Liver (tissue), 9 donors: ENCODE measurements around the gene CDCA8. TPM values are rescaled to one million over a fixed set of nuclear protein-coding genes. Genes with fewer than 3 reads are reported as not detected.

Experiments
- DNase-seq: peaks from one replicate; pipeline ENCODE4 v3.0.0-alpha.2; 2017; ENCODE audit warnings: low spot score
- H3K27ac ChIP-seq, 2 donors: one replicate each; pipeline ENCODE4 v1.7.0; 2013; ENCODE audit warnings: inconsistent platforms in 2 of 2, low read length in 2 of 2, control low read depth in 1 of 2, low read depth in 1 of 2, mild to moderate bottlenecking in 1 of 2
- H3K27me3 ChIP-seq, 4 donors: one replicate each; pipeline versions ENCODE4 v1.6.1 to v1.7.0; 2013; ENCODE audit warnings: low read length in 3 of 4, inconsistent platforms in 1 of 4, mild to moderate bottlenecking in 1 of 4, moderate library complexity in 1 of 4; ENCODE audit not compliant: control insufficient read depth in 4 of 4, insufficient read depth in 4 of 4
- H3K36me3 ChIP-seq, 4 donors: one replicate each; pipeline versions ENCODE4 v1.6.1 to v1.7.0; 2013; ENCODE audit warnings: low read length in 3 of 4, mild to moderate bottlenecking in 3 of 4, low read depth in 1 of 4, moderate library complexity in 1 of 4; ENCODE audit not compliant: control insufficient read depth in 4 of 4, insufficient read depth in 3 of 4
- H3K4me1 ChIP-seq, 4 donors: one replicate each; pipeline versions ENCODE4 v1.6.1 to v1.7.0; 2013; ENCODE audit warnings: low read length in 3 of 4, mild to moderate bottlenecking in 3 of 4, moderate library complexity in 1 of 4; ENCODE audit not compliant: control insufficient read depth in 4 of 4, insufficient read depth in 4 of 4
- H3K4me3 ChIP-seq, 3 donors: one replicate each; pipeline versions ENCODE4 v1.6.1 to v1.7.0; 2013; ENCODE audit warnings: low read length in 3 of 3, control low read depth in 1 of 3, low read depth in 1 of 3, mild to moderate bottlenecking in 1 of 3
- H3K9ac ChIP-seq, 2 donors: one replicate each; pipeline ENCODE4 v1.7.0; 2013; ENCODE audit warnings: low read length in 2 of 2, mild to moderate bottlenecking in 2 of 2, moderate library complexity in 2 of 2, control low read depth in 1 of 2, low read depth in 1 of 2
- H3K9me3 ChIP-seq, 4 donors: one replicate each; pipeline versions ENCODE4 v1.6.1 to v1.7.0; 2013; ENCODE audit warnings: low read length in 3 of 4; ENCODE audit not compliant: control insufficient read depth in 4 of 4
- ATF3 ChIP-seq: IDR thresholded peaks from 2 replicates; pipeline ENCODE4 v1.6.1; 2016; ENCODE audit warnings: antibody characterized with exemption
- CTCF ChIP-seq: fragments of 150-350 bp; IDR thresholded peaks from 2 replicates; pipeline ENCODE4 v1.5.1; 2017; ENCODE audit warnings: improper control_type of control experiment, low read depth, low read length; ENCODE audit not compliant: missing input control
- EGR1 ChIP-seq, 2 donors: IDR thresholded peaks; 2 replicates each; pipeline ENCODE4 v1.6.1; 2016 to 2018; ENCODE audit warnings: antibody characterized with exemption in 2 of 2, low read depth in 2 of 2
- FOXA1 ChIP-seq: IDR thresholded peaks from 2 replicates; pipeline ENCODE4 v1.6.1; 2016; ENCODE audit warnings: antibody characterized with exemption
- FOXA2 ChIP-seq: IDR thresholded peaks from 2 replicates; pipeline ENCODE4 v1.6.1; 2016; ENCODE audit warnings: antibody characterized with exemption
- GABPA ChIP-seq, 2 donors: IDR thresholded peaks in 1 of 2; conservative IDR thresholded peaks in 1 of 2; 2 replicates each; pipeline ENCODE4 v1.6.1; 2016; ENCODE audit warnings: antibody characterized with exemption in 2 of 2, mild to moderate bottlenecking in 1 of 2, moderate library complexity in 1 of 2
- HNF4A ChIP-seq, 2 donors: conservative IDR thresholded peaks; 2 replicates each; pipeline ENCODE4 v1.6.1; 2016; ENCODE audit warnings: antibody characterized with exemption in 2 of 2, mild to moderate bottlenecking in 2 of 2
- HNF4G ChIP-seq: IDR thresholded peaks from 2 replicates; pipeline ENCODE4 v1.6.1; 2016; ENCODE audit warnings: antibody characterized with exemption
- JUND ChIP-seq, 2 donors: IDR thresholded peaks; 2 replicates each; pipeline ENCODE4 v1.6.1; 2016; ENCODE audit warnings: antibody characterized with exemption in 2 of 2
- MAX ChIP-seq: IDR thresholded peaks from 2 replicates; pipeline ENCODE4 v1.6.1; 2016; ENCODE audit warnings: antibody characterized with exemption
- NR2F2 ChIP-seq: IDR thresholded peaks from 2 replicates; pipeline ENCODE4 v1.6.1; 2016; ENCODE audit warnings: antibody characterized with exemption
- RAD21 ChIP-seq, 2 donors: IDR thresholded peaks; 2 replicates each; pipeline ENCODE4 v1.6.1; 2016; ENCODE audit warnings: antibody characterized with exemption in 2 of 2, mild to moderate bottlenecking in 2 of 2
- REST ChIP-seq: IDR thresholded peaks from 2 replicates; pipeline ENCODE4 v1.6.1; 2016; ENCODE audit warnings: antibody characterized with exemption, mild to moderate bottlenecking
- RXRA ChIP-seq, 2 donors: IDR thresholded peaks; 2 replicates each; pipeline ENCODE4 v1.6.1; 2017 to 2018; ENCODE audit warnings: antibody characterized with exemption in 2 of 2, mild to moderate bottlenecking in 1 of 2
- SP1 ChIP-seq: IDR thresholded peaks from 2 replicates; pipeline ENCODE4 v1.6.1; 2018; ENCODE audit warnings: antibody characterized with exemption, mild to moderate bottlenecking
- TAF1 ChIP-seq: conservative IDR thresholded peaks from 2 replicates; pipeline ENCODE4 v1.6.1; 2016; ENCODE audit warnings: antibody characterized with exemption, mild to moderate bottlenecking
- ZBTB33 ChIP-seq: IDR thresholded peaks from 2 replicates; pipeline ENCODE4 v1.6.1; 2016; ENCODE audit warnings: antibody characterized with exemption
- WGBS: extraction: QIAGEN DNeasy Blood & Tissue Kit; methylation state at CpG from one replicate; pipeline ENCODE4 v1.1.7; 2013; 5-methylcytosine and 5-hydroxymethylcytosine counted together
- polyA plus RNA-seq, 2 donors: library from polyadenylated mRNA; stranded (reverse) in 1 of 2; unstranded in 1 of 2; fragments of 200-250 nt in 1 of 2; fragments of >200 nt in 1 of 2; fragmentation: Nextera tagmentation in 1 of 2; extraction: Ambion mirVana in 1 of 2; gene quantifications; one replicate each; pipeline versions ENCODE4 v1.2.1 to v1.2.3, GENCODE V29; 2013 to 2015
- total RNA-seq, 2 donors: library from RNA; depleted of rRNA; stranded (reverse); fragments of >200 nt; gene quantifications; one replicate each; pipeline ENCODE4 v1.2.3, GENCODE V29; 2014
- donor health status: healthy.
- donor health status: healthy.
- donor health status: healthy.
- donor health status: healthy.
- donor health status: healthy.

The CDCA8 gene
- total and polyA plus RNA-seq, 4 donors = 0.25 to 16.5 (median 1.4) TPM

GRCh38 chr1:37652976-37653375 is 39.3 kb upstream of the CDCA8 start:
- Histone ChIP-seq H3K4me1 (no peaks in the 10 kb centered on the region), H3K9ac (no peak overlapping the region), H3K9me3 (no peaks in the 10 kb centered on the region), H3K27ac (no peak overlapping the region), H3K27me3 (no peaks in the 10 kb centered on the region), H3K4me3 (no peak overlapping the region), H3K36me3 (no peaks in the 10 kb centered on the region)
- WGBS = 82% methylated on average over 2 of the region's 2 CpGs
- DNase-seq = no peak
- TF ChIP-seq GABPA (IDR thresholded peaks at IDR 0.05 in 1 of 2, conservative IDR thresholded peaks at IDR 0.05 in 1 of 2) (no peak), CTCF (no peak)

- WGBS = 57% methylated on average over 5 of the region's 5 CpGs
- no peak for DNase-seq
- H3K9me3 ChIP-seq = no peaks in the 10 kb centered on the region
- no peak overlapping the region for H3K9ac ChIP-seq
- no peaks in the 10 kb centered on the region for H3K4me1 ChIP-seq
- TF ChIP-seq TAF1 = no peak
- no peak overlapping the region for H3K4me3 ChIP-seq
- no peaks in the 10 kb centered on the region for H3K27me3 ChIP-seq
- H3K36me3 ChIP-seq = no peaks in the 10 kb centered on the region
- no peak overlapping the region for H3K27ac ChIP-seq
Observed at GRCh38 chr1:37653906-37654305, 38.4 kb upstream of the CDCA8 start.

- no peaks in the 10 kb centered on the region for H3K9me3 ChIP-seq
- H3K9ac ChIP-seq = no peak overlapping the region
- no peaks in the 10 kb centered on the region for H3K27me3 ChIP-seq
- TF ChIP-seq ZBTB33 (no peak), RAD21 (IDR thresholded peaks at IDR 0.05) (no peak), FOXA2 (no peak), MAX (no peak), FOXA1 (no peak), EGR1 (IDR thresholded peaks at IDR 0.05; ENCODE audit: low read depth in 2 of 2) (no peak), CTCF (no peak), REST (no peak), HNF4A (conservative IDR thresholded peaks at IDR 0.05) (no peak), SP1 (no peak), NR2F2 (no peak), ATF3 (no peak), RXRA (IDR thresholded peaks at IDR 0.05) (no peak), TAF1 (no peak), HNF4G (no peak), JUND (IDR thresholded peaks at IDR 0.05) (no peak), GABPA (IDR thresholded peaks at IDR 0.05 in 1 of 2, conservative IDR thresholded peaks at IDR 0.05 in 1 of 2) (no peak)
- H3K36me3 ChIP-seq = no peaks in the 10 kb centered on the region
- H3K4me3 ChIP-seq = no peak overlapping the region
- DNase-seq = no peak
- no peak overlapping the region for H3K27ac ChIP-seq
- no peaks in the 10 kb centered on the region for H3K4me1 ChIP-seq
Observed at GRCh38 chr1:37655274-37655673, 37.0 kb upstream of the CDCA8 start.
